ENCODE results near the gene VPS51.

DNA sequence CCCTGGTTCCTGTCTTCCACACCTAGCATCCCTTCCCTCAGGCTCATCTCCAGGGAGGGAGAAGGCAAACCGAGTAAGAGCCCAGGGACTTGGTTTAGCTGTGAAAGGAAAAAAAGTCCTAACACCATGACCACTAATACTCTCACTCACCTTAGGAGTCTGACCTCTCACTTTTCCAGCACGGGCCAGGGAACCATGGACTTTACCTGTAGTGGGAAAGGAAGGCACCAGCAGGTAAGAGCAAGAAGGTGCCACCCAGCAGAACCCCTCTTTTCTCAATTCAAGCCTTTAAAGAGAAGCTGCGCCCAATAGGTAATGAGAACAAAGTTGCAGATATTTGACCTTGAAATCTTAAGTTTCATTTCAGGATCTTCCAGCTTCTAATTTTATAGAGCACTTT lies 24.8 kb downstream of the VPS51 start:
- TF ChIP-seq, protein P1, sequence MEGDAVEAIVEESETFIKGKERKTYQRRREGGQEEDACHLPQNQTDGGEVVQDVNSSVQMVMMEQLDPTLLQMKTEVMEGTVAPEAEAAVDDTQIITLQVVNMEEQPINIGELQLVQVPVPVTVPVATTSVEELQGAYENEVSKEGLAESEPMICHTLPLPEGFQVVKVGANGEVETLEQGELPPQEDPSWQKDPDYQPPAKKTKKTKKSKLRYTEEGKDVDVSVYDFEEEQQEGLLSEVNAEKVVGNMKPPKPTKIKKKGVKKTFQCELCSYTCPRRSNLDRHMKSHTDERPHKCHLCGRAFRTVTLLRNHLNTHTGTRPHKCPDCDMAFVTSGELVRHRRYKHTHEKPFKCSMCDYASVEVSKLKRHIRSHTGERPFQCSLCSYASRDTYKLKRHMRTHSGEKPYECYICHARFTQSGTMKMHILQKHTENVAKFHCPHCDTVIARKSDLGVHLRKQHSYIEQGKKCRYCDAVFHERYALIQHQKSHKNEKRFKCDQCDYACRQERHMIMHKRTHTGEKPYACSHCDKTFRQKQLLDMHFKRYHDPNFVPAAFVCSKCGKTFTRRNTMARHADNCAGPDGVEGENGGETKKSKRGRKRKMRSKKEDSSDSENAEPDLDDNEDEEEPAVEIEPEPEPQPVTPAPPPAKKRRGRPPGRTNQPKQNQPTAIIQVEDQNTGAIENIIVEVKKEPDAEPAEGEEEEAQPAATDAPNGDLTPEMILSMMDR (IDR thresholded peaks at IDR 0.05): no peak
- TF ChIP-seq POLR2A (IDR thresholded peaks at IDR 0.05): no peak

Measured in adrenal gland (tissue), 5 donors.